Stimulated activated CD4-positive, alpha-beta T cell treated with anti-CD3 and anti-CD28 coated beads, Interleukin-15, amount 100 ng/mL, for 24 hours (primary cell): ENCODE results near the gene RTCA.
"Not testable (repeated sequence)": the region's sequence is repeated elsewhere in the genome, so short reads cannot be mapped to it uniquely, and the experiment has no call there.

Source experiments
- DNase-seq: peaks from one replicate; pipeline ENCODE4 v3.0.0-alpha.2; 2020

Gene RTCA

DNA sequence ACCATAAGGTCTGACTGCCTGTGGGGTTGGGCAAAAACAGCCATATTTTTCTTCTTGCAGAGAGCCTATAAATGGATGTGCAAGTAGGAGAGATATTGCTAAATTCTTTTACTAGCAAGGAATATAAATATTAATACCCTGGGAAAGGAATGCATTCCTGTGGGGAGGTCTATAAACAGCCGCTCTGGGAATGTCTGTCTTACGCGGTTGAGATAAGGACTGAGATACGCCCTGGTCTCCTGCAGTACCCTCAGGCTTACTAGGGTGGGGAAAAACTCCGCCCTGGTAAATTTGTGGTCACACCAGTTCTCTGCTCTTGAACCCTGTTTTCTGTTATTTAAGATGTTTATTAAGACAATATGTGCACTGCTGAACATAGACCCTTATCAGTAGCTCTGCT lies 1.9 kb upstream of the RTCA start:
- not testable (repeated sequence) for DNase-seq

DNA sequence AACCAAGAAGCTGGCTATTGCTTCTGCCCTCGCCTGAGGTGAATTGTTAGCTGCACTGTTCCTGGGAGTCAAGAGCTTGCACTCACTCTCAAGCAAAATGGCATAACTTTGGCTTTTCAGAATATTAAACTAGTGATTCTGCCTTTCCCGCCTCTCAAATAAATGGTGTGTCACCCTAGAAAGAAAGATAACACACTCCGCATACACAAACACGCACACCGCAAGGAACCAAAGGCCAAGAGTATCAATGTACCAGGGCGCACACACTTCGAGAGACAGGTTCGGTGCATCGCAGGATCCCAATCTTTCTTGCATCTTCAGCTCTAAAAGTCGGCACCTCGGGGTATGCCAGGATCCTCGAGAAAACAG lies 470 bp upstream of the RTCA start:
- no peak for DNase-seq

DNA sequence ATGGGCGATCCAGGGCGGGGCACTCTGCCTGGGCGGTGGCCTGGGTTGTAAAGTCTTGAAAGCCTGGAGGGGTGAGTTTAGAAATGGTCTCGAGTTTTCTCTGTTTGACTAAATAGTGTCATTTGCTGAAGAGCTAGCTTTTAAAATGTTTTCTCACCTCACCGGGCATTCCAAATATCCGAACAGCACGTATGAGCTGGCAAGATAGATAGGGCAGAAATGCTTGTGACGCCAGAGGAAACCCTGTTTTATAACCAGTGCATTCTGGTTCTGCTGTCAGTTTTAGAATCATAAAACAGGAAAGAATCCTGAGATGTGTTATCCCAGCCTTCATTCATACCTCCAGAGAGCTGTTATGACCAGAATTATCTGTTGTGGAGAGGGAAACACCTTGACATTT lies 725 bp downstream of the RTCA start:
- peak; percentile 37 for DNase-seq

DNA sequence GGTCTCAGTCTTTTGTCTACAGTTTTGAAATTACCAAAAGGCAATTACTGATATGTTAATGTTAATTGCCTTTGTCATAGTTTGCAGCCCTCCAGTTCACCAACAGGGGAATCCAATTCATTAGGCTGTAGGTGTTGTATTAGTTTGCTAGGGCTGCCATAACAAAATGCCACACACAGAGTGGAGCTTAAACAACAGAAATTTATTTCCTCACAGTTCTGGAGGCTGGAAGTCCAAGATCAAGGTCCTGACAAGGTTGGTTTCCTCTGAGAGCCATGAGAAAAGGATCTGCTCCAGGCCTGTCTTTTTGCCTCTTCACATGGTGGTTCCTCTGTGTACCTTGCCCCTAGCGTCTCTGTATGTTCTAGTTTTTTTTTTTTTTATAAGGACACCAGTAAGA lies 1.3 kb downstream of the RTCA start:
- DNase-seq: no peak

DNA sequence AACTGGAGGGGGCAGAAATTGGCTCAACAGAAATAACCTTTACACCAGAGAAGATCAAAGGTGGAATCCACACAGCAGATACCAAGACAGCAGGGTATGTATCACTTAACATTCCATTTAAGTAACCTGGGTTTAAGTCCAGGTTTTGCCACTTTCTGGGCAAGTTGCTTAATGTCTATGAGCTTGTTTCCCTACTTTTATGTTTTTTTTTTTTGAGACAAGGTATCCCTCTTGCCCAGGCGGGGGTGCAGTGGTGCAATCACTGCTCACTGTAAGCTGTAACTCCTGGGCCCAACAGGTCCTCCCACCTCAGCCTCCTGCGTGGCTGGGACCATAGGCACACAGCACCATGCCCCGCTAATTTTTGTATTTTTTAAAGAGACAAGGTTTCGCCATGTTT lies 2.2 kb downstream of the RTCA start:
- DNase-seq: no peak

DNA sequence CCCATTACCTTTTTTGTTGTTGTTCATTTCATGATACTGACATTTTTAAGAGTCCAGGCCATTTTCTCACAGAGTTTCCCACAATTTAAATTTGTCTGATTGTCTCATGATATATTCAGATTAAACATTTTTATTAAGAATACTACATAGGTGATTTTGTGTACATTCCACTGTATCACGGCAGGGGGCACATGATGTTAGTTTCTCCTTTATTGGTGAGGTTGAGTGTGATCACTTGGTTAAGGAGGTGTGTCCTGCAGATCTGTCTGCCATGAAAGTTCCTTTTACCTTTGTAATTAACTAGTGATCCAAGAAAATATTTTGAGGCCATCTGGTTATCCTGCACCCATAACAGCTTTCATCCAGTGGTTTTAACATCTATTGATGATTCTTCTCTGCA lies 11.8 kb downstream of the RTCA start:
- DNase-seq: peak; percentile 16

DNA sequence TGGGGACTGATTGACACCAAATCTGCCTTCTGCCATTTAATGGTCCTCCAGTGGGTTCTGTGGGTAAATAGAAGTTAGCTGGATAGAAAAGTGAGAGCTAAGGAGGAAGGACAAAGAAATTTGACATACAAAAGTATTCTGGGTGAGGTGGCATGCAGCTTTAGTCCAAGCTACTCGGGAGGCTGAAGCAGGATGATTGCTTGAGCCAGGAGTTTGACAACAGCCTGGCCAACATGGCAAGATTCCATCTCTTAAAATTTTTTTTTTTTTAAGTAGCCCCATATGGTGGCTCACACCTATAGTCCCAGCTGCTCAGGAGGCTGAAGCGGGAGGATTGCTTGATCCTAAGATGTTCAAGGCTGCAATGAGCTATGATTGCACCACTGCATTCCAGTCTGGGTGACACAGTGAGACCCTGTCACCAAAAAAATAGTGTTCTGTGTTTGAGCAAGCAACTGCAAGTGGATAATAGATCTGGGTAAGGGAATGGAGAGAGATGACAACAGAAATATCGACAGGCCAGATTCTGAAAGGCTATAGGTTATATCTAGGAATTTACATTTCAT lies 13.4 kb downstream of the RTCA start:
- DNase-seq: no peak

DNA sequence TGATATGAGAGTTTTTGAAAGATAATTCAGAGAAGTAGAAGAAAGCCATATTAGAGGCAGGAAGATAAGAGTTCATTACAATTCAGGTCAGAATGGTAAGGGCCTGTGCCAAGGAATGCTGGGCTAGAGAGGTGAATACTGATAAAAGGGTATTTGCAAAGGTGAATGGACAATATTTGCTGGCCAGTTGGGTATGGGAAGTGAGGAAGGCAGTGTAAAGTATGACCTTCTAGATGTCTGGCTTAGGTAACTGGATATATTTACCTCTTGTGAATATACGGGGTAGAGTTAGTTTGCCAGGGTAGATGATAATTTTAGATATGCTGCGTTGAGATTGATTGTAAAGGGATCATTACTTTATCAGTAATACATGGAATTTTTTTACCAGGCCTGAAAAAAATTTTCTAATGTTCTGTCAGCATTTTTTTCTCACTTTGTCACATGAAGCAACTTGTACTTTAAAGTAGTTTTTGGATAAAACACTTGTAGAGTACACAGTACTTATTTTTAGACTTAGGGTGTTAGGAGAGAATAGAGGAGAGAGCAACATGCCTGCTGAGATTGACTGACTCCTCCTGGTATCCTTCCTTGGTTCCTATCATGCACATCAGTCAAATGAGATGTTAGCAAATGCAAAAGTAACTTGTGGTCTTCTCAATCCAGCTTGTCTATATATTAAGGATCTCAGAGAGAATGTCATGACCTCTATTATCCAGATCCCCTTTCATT lies 14.1 kb downstream of the RTCA start:
- no peak for DNase-seq

DNA sequence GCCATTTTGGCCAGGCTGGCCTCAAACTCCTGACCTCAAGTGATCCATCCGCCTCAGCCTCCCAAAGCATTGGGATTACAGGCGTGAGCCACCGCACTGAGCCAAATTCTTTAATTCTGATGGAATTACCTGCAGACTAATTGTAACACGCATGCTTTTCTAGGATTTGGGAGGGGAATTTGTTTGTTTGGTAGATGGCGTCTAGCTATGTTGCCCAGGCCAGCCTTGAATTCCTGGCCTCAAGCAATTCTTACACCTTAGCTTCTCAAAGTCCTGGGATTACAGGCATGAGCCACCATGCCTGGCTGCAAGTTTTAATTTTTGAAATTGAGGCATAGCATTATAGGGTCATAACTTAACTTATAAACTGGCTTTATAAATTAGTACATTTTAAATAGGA lies 18.6 kb downstream of the RTCA start:
- no peak for DNase-seq

DNA sequence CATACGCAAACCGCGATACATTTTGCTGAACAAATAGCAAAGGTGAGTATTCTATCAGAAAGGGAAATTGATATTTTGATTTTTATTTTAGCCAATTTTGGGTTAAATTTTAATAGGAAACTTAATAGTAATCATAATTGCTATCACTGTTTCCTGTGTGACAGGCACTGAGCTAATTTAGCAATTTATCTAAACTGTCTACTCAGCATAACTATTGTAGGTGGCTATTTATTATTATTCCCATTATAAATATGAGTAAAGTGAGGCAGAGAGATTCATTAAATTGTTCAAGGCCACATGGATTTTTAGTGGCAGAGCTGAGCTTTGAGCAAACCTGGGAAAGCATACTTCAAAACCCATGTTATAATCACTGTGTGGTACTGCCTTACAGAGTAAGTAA lies 21.1 kb downstream of the RTCA start:
- no peak for DNase-seq

DNA sequence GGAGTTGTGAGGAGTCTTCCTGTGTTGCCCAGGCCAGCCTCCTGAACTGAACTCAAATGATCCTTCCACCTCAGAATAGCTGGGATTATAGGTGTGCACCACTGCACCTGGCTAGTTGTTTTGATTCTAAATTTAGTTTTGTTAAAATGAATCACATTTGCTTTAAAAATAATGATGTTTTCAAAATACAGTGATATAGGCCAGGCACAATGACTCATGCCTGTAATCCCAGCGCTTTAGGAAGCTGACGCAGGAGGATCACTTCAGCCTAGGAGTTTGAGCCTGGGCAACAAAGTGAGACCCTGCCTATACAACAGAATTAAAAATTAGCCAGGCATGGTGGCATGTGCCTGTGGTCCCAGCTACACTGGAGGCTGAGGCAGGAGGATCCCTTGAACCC lies 24.3 kb downstream of the RTCA start:
- DNase-seq: no peak

DNA sequence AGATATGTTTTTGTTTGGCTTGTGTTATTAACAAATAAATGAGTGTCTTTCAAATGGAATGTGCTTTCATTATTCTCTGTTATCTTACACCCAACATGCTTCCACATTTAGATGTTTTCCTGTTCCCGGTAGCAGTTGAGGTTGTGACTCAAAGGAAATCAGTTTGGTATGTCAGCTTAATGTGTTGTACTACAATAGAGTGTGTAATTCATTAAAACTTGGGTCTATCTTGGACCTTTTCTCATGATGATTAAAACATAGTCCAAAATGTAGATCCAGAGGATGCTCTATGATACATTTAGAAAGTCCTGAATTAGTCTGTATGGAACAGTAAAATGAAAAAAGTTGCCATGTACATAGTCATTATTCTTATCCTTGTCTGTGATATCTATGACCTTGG lies 26.7 kb downstream of the RTCA start:
- no peak for DNase-seq

DNA sequence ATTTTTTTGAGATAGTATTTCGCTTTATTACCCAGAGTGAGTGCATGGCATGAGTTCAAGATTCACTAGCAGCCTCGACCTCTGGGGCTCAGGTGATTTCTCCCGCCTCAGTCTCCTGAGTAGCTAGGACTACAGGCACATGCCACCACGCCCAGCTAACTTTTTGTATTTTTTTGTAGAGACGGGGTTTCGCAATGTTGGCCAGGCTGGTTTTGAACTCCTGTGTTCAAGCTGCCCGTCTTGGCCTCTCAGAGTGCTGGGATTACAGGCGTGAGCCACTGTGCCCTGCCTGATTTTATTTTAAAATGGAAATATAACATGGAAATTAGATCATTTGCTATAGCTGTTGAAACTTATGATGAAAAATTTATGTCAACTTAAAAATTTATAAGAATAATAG lies 30.1 kb downstream of the RTCA start:
- no peak for DNase-seq

DNA sequence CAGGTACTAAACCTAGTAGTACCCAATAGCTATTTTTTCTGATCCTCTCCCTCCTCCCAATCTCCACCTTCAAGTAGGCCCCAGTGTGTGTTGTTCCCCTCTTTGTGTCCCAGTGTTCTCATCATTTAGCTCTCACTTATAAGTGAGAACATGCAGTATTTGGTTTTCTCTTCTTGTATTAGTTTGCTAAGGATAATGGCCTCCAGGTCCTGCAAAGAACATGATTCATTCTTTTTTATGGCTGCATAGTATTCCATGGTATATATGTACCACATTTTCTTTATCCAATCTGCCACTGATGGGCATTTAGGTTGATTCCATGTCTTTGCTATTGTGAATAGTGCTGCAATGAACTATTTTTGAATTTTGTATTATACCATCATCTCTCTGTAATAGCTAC lies 31.0 kb downstream of the RTCA start:
- not testable (repeated sequence) for DNase-seq

DNA sequence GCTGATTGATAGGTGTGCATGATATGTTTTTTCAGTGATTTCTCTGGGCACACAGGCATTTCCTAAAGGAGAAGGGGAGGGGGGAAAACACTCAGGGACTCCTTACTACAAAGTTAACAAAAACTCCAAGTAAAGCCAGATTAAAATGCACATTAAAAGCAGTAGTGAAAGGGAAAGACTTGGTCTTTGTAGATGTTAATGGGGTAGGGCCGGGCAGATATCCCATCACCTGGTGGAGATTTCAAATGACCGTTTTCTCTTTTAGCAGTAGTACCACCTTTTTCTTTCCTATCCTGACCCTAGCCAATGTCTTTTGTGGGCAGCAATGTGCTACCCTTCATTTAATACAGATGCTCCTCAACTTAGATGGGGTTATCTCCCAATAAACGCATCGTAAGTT lies 32.5 kb downstream of the RTCA start:
- no peak for DNase-seq

DNA sequence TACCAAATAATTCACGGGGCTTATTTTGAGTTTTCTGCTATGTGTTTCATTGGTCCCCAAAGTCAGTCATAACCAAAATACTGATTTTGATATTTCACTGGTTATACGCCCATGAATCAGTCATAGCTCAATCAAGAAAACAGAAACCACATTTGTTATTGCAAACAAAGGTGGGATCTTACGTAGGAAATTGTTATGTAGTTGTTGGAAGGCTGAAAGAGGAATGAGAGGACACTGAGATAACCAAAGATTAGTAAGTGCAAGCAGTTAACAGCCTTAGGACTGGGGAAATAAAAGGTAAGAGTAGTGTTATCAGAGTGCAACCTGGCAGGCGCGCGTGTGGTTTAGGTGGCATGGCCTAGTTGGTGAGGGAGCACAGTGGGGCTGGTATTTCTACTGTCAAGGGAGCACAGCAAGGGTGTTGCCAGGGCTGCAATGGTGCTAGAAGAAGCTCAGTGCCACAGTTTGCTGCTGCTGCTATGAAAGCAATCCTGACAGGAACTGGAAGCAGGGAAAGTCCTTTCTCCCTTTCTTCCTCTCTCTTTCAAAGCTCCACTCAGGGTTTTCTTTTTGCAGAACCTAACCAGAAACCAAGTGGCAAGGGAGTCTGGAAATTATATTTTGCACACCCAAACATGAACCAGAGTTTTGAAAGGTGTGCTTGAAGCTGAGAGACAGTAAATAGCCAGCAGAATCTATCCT lies 33.7 kb downstream of the RTCA start:
- DNase-seq: peak; percentile 5

DNA sequence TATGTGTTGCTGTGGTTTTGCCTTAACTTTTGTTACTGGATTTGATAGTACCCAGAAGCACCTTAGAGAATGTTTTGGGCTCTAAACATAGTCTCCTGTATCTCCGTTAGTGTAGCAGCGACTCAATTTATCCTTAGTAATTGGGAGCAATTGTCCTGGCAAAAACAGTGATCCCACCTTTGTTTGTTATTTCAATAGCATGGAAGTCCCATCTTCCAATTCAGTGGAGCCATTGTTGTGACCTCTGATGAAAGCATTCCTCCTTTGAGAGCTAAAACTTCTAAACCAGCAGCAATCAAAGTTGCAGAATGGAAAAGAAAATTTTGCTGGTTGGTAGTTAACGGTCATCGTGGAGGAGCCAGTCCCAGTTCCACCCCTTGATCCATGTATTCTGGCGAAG lies 34.7 kb downstream of the RTCA start:
- DNase-seq: no peak

DNA sequence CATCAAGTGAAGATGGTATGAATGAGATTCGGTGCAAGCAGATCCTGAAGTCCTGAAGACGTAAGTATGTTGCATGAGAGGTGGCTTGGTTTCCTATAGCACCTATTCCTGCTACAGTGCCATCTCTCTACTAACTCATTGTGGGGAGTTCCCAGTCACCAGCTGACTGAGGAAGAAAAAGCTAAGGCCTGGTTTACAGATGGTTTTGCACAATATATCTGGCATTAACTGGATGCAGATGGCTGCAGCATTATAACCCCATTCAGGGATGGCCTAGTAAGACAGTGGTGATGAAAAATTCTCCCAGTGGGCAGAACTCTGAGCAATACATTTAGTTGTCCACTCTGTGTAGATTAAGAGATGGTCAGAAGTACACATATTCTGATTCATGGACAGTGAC lies 36.7 kb downstream of the RTCA start:
- DNase-seq: no peak

DNA sequence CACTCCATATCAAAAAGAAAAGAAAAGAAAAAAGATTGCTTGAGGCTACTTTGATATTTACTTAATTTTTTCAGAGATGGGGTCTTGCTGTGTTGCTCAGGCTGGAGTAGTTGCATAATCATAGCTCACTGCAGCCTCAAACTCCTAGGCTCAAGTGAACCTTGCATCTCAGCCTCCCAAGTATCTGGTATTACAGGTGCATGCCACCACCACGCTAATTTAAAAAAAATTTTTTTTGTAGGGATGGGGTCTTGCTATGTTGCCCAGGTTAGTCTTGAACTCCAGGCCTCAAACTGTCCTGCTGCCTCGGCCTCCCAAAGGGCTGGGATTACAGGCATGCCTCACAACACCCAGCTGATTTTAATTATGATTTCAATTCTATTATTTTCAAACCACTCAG lies 38.2 kb downstream of the RTCA start:
- no peak for DNase-seq

DNA sequence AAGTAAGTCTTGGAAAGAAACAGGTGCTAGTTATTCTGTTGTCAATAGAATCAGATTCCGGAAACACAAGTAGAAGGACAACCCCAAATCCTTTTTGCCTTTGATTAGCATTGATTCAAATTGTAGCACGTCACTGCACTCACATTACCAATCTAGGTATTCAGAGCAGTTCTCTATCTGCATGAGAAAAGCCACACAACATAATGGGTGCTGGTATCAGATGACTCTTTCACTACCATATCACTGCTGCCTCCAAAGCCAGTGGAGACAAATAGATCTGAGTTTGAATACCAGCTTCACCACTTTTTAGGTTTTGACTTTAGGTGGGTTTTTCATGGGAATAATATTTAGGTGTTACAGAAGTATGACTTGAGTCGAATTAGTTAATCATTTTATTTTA lies 38.9 kb downstream of the RTCA start:
- DNase-seq: no peak

DNA sequence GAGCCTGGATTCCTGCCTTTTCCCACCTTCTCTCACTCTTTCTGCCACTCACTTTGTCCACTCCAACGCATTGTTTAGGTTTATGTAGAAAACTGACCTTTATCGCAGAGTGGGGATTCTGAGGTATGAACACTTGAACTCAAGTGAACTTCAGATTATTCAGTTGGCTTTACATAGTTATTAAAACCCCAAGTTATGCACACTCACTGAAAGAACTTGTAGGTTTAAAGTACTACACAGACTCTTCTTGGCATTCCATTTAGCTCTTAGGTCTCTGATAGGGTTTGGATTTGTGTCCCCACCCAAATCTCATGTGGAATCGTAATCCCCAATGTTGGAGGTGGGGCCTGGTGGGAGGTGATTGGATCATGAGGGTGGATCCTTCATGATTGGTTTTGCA lies 39.9 kb downstream of the RTCA start:
- DNase-seq: no peak

DNA sequence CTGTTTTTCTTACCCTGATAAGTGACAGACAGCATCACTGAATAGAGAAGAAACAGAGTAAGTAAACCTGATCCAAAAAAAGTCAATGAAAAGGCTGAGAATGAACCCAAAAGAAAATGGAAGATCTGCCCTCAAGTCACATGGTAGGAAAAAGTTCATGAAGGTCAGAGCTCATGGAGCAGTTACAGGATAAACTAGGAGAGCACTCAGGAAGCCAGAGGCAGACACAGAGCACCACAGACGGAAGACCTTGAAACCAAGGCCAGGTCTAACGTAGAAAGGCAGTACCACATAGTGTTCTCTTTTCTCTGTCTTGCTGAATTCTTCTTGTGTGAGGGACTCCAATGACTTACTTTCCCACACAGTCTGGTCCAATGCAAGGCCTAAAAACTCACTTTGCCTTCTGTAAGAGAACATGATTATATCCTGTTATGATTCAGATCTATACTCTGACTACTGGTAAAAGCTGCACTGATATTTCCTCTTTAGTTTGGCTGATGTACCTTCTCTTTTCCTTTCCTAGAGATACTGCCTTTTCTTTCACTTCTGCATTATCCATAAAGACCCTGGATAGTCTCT lies 40.8 kb downstream of the RTCA start:
- DNase-seq: no peak

DNA sequence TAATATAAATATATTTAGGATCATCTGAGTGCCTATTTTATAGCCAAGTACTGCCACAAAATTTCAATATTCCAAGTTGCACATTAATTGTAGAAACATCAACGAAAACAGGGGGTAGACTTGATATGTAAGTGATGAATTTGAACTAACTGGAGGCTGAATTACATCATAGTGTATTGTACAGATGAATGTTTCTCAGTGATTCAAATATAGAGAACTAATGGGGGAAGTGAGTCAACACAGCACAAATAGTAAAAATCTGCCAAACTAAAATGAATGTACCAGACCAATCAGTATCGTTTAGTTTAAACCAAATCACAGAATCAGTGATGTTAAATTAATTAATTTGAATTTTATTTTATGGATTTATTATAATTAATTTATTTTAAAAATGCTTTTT lies 42.8 kb downstream of the RTCA start:
- no peak for DNase-seq

DNA sequence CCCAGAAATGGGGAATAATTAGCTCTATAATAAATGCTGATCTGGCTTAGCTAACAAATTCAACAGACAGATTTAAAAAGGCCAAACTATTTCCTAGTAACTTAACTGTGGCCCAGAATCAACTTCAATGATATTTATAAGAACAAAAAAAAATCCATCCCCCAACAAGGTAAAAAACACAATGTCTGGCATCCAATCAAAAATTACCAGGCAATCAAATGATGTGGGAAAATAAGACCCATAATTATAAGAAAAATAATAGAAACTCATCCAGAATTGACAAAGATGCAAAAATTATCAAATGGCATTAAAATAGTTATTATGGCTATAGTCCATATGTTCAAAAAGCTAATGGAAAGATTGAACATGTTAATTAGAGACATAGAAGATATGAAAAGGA lies 43.8 kb downstream of the RTCA start:
- no peak for DNase-seq
